ENCODE measurements around the gene LBX1. TPM values are rescaled to one million over a fixed set of nuclear protein-coding genes. Genes with fewer than 3 reads are reported as not detected.

Gene LBX1
- total RNA-seq, 4 donors from 2014 or later = not detected

DNA sequence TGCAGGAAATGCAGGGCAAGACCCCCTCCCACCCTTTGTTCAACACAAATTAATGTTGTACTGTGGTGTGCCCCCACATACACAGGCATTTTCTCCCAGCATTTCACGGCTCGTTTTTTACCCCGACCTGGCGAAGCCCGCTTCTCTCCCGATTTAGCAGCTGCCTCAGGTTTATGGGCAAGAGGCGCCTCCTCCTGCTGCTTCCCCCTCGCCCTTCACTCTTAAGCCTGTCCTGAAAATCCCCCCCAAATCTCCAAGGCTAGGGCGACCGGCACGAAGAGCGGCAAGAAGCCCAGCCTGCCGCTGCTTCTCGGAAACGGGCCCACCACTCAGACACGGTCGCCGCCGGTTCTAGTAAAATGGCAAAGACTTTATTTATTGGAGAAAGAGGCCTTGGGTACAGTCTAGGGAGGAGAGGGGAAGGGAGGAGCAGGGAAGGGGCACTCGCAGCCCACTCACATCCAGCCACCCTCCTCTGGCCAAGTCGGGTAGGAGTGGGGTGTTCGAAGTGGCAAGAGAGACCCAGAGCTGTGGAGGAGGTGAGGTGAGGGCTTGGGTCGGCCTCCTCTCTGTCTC is 3.3 kb downstream of the LBX1 start:
- no peak for DNase-seq (ENCODE audit: low spot score in 2 of 2)
- intact Hi-C loops (cut with DNase I; ENCODE audit: low total_unique reads) = no loop called here
- H3K4me3 ChIP-seq (ENCODE audit: low read depth, poor library complexity, severe bottlenecking) = no peak overlapping the region
- 19 to 21% methylated on average over 23 of the region's 23 CpGs for WGBS, 2 donors
- TF ChIP-seq, protein P1, sequence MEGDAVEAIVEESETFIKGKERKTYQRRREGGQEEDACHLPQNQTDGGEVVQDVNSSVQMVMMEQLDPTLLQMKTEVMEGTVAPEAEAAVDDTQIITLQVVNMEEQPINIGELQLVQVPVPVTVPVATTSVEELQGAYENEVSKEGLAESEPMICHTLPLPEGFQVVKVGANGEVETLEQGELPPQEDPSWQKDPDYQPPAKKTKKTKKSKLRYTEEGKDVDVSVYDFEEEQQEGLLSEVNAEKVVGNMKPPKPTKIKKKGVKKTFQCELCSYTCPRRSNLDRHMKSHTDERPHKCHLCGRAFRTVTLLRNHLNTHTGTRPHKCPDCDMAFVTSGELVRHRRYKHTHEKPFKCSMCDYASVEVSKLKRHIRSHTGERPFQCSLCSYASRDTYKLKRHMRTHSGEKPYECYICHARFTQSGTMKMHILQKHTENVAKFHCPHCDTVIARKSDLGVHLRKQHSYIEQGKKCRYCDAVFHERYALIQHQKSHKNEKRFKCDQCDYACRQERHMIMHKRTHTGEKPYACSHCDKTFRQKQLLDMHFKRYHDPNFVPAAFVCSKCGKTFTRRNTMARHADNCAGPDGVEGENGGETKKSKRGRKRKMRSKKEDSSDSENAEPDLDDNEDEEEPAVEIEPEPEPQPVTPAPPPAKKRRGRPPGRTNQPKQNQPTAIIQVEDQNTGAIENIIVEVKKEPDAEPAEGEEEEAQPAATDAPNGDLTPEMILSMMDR (IDR thresholded peaks at IDR 0.05) = no peak
- TF ChIP-seq POLR2A (IDR thresholded peaks at IDR 0.05) = no peak

DNA sequence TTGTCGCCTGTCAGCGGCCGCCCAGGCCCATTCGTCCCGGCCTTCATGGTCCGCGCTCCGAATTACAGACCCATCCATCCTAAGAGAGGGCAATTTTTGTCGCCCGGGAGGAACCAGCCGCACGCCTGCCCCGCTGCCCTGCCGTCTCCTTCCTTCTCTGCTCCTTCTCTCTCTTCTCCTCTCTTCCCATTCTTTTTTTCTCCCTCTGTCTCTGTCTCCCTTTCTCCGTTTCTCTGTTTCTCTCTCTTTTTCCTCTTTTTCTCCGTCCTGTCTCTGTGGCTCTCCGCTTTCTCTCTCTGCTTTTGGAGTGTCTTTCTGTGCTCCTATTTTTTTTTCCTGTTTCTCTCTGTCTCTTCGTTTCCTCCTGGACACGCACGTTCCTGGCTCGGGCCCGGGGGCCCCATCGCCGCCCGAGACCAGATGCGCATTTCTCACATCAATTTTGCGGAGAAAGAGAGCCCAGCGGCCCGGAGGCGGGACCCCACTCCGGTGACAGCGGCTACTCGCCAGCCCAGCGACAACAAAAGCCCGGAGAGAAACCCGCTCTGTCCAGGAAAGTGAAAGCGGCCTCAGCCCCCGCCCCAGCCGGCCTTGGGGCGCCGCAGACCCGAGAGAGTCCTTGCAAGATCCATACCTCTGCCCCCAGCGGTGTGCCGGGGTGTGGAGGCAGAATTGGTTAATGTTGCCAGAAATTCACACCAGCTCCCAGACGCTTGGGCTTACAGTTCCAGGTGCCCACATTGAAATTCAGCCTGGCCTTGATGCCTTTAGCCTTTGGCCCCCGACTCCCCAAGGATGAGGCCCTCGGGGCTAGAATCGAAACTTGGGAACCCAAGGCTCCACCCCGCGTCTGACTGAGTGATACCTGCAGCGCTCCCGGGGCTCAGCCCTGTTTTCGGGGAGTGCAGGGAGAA is 4.1 kb downstream of the LBX1 start:
- intact Hi-C loops (cut with DNase I; ENCODE audit: low total_unique reads) = no loop called here
- no peak for DNase-seq (ENCODE audit: low spot score in 2 of 2)
- no peak for TF ChIP-seq POLR2A (IDR thresholded peaks at IDR 0.05)
- TF ChIP-seq, protein P1 (IDR thresholded peaks at IDR 0.05) = no peak
- WGBS, 2 donors = 4 to 5% methylated on average over 49 to 52 of the region's 53 CpGs
- H3K4me3 ChIP-seq (ENCODE audit: low read depth, poor library complexity, severe bottlenecking) = no peak overlapping the region

DNA sequence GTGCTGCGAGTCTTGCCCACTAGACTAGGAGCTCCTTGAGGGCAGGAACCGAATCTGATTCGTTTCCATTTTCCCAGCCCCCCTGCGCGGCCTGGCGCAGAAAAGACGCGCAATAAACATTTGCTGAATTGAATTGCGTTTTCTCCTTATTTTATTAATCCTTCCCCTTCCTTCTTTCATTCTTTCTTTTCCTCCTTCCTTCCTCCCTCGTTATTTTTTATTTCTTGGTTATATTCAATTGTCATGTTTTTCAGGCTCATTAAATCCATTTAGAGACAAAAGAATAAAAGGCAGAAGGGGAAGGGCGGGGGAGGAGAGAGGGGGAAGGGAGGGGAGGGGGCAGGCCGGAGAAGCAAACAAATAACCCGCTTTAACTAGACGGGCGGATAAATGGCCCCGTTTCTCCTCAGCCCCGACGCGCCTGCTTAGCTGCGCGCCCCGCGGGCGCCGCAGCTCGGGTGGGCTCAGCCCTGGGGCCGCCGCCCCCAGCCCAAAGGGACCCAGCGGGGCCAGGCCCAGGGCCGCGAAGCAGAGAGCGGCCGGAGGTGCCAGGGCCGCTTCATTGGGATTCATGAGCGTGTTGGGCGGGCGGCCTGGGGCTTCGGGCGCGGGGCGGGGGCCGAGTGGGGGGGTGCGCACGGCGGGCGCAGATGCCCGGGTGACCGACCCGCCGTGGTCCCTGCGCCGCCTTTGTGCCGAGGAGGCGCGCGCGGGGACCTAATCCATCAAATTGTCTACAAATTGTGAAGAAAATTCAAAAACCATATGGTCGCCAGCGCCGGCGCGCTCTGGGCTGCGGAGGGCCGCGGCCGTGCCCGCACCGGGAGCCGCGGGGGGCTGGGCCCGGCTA is 5.0 kb downstream of the LBX1 start:
- H3K4me3 ChIP-seq (ENCODE audit: low read depth, poor library complexity, severe bottlenecking) = no peak overlapping the region
- no peak for DNase-seq (ENCODE audit: low spot score in 2 of 2)

DNA sequence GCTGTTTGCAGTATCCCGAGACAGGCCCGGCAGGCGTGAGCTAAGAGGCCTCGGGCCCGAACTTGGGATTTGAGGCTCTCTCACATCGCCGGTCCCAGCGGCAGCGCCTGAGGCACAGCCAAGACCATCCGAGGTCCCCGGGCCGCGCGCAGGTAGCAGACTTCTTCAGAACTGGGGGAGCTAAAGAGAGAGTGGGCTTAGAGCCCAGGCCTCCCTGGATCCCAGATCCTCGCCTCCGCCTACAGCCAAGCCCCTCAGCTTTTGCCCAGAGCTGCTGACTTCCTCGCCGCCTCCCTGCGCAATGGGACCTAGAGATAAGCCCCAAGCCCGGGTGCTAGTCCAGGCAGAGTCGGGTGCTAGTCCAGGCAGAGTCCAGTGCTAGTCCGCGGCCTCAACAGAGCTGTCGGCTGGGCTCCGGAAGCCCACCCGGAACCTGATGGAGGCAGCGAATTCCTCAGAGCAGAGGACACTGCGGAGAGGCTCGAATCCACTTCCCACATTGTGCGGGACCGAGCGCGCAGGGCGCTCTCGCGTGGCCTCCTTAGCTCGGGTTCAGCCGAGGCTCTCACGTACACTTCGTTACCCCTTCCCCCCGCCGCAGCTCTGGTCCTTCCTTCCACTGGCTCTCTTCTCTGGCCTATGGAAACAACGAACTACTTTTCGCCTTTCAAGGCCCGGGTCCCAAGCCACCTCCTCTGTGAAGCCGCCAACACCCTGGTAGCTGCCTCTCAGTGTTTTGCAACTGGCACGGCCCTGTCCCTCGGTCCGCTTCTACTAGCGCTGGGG is 5.8 kb downstream of the LBX1 start:
- H3K4me3 ChIP-seq (ENCODE audit: low read depth, poor library complexity, severe bottlenecking) = no peak overlapping the region
- TF ChIP-seq, protein P1 (IDR thresholded peaks at IDR 0.05) = no peak
- TF ChIP-seq POLR2A (IDR thresholded peaks at IDR 0.05) = no peak
- WGBS, 2 donors = 8% methylated on average over 45 to 50 of the region's 50 CpGs
- intact Hi-C loops (cut with DNase I; ENCODE audit: low total_unique reads) = no loop called here
- no peak for DNase-seq (ENCODE audit: low spot score in 2 of 2)

More for the DNA sequence above, 5.0 kb downstream of the LBX1 start:
- intact Hi-C loops (cut with DNase I; ENCODE audit: low total_unique reads) = no loop called here
- WGBS, 2 donors = 5 to 8% methylated on average over 50 to 56 of the region's 71 CpGs
- TF ChIP-seq POLR2A (IDR thresholded peaks at IDR 0.05) = no peak
- TF ChIP-seq, protein P1 (IDR thresholded peaks at IDR 0.05) = no peak

DNA sequence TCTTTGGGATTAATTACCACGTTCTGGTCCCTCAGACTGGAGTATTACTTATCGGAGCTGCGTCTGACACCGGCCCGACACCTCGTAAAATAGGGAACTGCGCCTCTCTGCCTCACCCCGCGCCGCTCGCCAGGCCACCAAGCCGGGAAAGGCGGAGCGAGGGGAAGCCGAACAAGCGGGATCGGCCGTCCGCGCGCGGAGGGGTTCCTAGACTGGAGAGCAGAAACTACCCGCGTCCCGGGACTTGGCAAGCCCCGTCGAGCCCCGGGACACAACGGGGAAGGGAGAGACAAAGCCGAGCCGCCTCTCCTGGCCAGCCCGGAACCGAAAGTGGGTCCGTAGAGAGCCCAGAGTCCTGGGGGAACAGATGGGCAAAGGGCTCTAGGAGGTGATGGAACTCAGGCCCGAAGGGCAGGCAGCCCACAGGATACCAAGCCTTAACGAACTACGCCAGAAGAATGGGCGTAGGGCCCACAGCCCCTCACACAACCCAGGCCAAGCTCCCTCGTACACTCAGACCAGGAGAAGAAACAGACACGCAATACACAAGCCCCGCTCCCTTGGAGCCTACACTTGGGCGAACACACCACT is 6.5 kb downstream of the LBX1 start:
- no peak for DNase-seq (ENCODE audit: low spot score in 2 of 2)
- TF ChIP-seq, protein P1 (IDR thresholded peaks at IDR 0.05) = no peak
- TF ChIP-seq POLR2A (IDR thresholded peaks at IDR 0.05) = no peak
- intact Hi-C loops (cut with DNase I; ENCODE audit: low total_unique reads) = no loop called here
- H3K4me3 ChIP-seq (ENCODE audit: low read depth, poor library complexity, severe bottlenecking) = peak overlapping the region; percentile 18
- 1 to 2% methylated on average over 39 to 41 of the region's 42 CpGs for WGBS, 2 donors
